Lung microvascular endothelial cell (primary cell): ENCODE measurements around the gene CNN2. TPM values are rescaled to one million over a fixed set of nuclear protein-coding genes. Genes with fewer than 3 reads are reported as not detected.
A peak's percentile ranks its signal among the peaks of the same experiment; 100 is the strongest.

Source experiments
- DNase-seq, 2 donors: peaks; one replicate each; pipeline versions ENCODE4 v3.0.0 to v3.0.0-alpha.2; 2010; ENCODE audit warnings: low read depth in 2 of 2
- total RNA-seq: library from RNA; depleted of rRNA; stranded (reverse); fragments of >200 nt; gene quantifications from 2 replicates; pipeline ENCODE4 v1.2.1, GENCODE V29; 2014

Gene CNN2
- total RNA-seq, 1 donor from 2014 or later = 59.1 TPM

- DNase-seq = no peak
Observed at GRCh38 chr19:995051-995827, 31.2 kb upstream of the CNN2 start.

DNA sequence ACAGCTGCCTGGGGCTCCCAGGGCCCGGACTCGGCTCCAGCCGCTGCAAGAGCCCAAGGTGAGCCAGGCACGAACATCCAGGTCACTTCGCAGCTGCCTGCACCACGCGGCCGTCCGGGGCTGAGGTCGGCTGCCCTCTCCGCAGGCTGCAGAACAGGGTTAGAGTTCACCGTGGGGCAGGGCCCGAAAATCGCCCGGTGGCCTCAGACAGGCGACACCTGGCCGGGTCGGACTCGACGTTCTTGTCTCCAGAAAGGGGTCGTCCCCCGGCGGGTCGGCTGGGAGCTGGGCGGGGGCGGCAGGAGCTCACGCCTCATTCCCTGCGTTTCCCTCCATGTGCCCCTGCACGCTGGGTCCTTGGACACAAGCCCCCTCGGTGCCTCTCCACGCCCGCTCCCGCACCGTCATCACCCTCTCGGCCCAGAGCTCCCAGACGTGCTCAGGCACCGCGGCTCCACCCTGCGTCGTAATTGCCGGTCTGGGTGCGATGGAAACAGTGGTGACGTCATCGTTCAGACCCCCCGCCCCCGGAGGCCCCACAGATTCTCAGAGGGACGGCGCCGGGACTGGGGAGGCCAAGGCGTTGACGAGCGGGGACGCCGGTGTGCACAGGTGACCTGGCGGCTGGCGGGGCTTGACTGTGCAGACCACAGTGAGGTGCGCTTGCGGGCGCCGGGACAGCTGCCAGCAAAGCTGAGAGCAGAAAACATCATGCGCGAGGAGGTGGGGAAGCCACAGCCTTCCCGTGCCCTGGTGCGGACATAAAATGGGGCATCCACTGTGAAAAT lies 30.2 kb upstream of the CNN2 start:
- DNase-seq = peak; percentile 57 to 59

GRCh38 chr19:998064-998463 lies 28.3 kb upstream of the CNN2 start:
- no peak for DNase-seq

- DNase-seq = no peak
Observed at GRCh38 chr19:999379-999719, 27.1 kb upstream of the CNN2 start.

GRCh38 chr19:1000095-1000494 lies 26.3 kb upstream of the CNN2 start, which contains the start of gene GRIN3B:
Gene GRIN3B (plus strand): TSS chr19:1000419. CDS start chr19:1000438, 19 bp downstream.
- DNase-seq = peak; percentile 47 to 71

DNA sequence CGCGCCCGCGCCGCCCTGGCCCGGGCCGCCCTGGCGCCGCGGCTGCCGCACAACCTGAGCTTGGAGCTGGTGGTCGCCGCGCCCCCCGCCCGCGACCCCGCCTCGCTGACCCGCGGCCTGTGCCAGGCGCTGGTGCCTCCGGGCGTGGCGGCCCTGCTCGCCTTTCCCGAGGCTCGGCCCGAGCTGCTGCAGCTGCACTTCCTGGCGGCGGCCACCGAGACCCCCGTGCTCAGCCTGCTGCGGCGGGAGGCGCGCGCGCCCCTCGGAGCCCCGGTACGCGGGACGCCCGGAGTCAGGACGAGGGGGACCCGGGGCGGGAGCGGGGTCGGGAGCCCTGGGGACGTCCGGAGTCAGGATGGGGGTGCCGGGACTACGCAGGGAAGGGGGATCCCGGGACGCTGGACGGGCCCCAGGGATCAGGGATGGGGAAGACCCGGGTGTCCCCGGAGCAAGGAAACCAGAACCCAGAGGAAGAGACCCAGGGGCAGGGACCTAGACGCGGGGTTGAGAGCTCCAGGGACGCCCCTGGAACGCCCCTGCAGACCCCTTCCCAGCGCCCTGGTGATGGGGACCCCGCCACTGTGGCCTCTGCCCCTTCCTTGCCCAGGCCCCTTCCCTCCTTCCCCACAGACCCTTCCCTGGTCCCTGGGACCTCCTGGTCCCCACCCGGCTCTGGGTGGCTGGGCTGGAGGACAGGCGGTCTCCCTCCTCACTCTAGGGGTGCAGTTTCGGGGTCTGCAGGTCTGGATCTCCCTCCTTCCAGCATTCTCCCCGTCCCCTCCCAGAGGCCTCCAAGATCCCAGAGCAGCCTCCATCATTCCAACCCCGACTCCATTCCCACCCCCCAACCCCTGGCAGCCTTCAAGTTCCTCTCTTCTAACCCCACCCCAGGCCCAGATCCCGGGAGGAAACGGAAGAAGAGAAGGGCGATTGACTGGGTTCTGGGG lies 25.5 kb upstream of the CNN2 start:
- DNase-seq = no peak

- peak; percentile 34 to 47 for DNase-seq
Observed at GRCh38 chr19:1001538-1002166, 24.8 kb upstream of the CNN2 start.

DNA sequence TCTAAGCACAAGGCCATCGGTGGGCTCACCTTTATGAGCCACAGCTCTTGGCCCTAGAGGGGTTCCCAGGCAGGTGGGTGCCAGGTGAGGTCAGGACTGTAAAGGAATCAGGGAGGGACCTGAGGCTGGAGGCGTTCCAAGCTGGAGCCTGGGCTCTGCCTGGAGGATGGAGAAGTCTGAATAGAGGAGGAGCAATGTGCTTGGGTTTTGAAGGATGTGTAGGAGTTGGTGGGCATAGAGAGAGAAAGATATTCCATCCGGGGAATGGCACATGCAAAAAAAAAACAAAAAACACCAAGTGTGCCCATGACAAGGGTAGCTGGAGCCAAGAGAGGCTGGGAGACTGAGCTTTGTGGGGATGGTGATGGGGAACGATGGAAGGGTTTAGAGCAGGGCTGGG lies 23.8 kb upstream of the CNN2 start:
- DNase-seq = no peak

DNA sequence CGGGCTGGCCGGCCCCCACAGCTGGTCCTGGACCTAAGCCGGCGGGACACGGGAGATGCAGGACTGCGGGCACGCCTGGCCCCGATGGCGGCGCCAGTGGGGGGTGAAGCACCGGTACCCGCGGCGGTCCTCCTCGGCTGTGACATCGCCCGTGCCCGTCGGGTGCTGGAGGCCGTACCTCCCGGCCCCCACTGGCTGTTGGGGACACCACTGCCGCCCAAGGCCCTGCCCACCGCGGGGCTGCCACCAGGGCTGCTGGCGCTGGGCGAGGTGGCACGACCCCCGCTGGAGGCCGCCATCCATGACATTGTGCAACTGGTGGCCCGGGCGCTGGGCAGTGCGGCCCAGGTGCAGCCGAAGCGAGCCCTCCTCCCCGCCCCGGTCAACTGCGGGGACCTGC lies 23.1 kb upstream of the CNN2 start:
- no peak for DNase-seq

DNA sequence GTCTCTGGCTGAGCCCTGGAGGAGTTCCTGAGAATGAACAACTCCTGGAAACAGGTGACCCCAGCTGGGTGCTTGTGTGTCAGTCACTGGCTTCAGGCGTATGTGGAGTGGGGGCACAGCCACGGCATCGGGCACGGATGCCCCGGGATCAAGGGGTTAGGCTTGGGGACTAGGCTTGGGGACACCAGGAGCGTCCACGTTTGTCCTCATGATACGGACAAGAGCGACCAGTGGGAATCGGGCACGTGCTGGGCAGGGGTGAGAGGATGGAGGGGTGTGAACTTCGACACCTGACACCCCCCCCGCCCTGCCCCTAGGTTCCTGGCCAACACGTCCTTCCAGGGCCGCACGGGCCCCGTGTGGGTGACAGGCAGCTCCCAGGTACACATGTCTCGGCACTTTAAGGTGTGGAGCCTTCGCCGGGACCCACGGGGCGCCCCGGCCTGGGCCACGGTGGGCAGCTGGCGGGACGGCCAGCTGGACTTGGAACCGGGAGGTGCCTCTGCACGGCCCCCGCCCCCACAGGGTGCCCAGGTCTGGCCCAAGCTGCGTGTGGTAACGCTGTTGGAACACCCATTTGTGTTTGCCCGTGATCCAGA lies 22.1 kb upstream of the CNN2 start:
- no peak for DNase-seq

- no peak for DNase-seq
Observed at GRCh38 chr19:1004803-1005664, 21.4 kb upstream of the CNN2 start.

GRCh38 chr19:1006711-1007398 lies 19.6 kb upstream of the CNN2 start:
- no peak for DNase-seq

DNA sequence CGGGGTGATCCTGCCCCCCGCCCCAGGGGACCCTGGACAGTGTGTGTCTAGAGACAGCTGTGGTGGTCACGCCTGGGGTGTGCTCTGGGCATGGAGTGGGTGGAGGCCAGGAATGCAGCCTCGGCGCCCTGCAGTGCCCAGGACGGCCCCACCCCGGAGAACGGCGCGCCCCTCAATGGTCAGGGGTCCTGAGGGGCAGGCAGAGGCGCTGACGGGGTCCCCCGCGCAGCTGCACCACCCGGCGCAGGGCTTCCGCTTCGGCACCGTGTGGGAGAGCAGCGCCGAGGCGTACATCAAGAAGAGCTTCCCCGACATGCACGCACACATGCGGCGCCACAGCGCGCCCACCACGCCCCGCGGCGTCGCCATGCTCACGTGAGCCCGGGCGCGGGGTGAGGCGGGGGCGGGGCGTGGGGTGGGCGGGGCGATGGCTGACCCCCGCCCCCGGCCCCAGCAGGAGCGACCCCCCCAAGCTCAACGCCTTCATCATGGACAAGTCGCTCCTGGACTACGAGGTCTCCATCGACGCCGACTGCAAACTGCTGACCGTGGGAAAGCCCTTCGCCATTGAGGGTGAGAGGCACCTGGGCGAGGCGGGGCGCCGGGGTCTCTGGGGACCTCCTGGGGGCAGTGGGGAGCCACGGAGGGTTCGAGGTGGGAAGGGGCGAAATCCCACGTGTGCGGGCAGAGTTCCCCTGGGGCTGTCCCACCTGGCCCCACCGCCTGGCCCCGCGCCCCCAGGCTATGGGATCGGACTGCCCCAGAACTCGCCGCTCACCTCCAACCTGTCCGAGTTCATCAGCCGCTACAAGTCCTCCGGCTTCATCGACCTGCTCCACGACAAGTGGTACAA lies 18.8 kb upstream of the CNN2 start:
- no peak for DNase-seq

DNA sequence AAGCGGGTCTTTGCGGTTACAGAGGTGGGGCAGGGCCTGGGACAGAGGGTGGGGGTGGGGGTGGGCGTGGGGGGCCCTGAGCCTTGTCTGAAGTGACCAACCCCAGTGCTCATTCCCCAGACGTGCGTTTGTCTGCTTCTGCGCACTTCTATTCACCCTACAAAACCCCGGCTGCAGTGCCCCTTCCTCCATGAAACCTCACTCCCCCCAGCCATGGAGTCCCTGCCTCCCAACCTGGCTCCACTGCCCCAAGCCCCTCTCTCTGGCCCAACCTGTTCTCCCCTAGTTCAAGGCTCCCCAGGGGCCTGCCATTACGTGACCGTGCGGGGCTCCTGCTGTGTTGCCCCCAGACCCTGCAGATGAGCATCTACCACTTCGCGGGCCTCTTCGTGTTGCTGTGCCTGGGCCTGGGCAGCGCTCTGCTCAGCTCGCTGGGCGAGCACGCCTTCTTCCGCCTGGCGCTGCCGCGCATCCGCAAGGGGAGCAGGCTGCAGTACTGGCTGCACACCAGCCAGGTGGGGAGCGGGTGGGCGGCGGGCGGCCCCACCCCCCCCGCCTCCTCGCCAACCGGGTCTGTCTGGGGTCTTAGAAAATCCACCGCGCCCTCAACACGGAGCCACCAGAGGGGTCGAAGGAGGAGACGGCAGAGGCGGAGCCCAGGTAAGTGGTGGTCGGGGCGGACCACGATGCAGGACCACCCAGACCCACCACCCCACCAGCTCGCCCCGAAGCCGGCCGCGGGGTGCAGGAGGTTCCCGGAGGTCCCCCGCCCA lies 18.0 kb upstream of the CNN2 start:
- no peak for DNase-seq

GRCh38 chr19:1009041-1009980 lies 17.1 kb upstream of the CNN2 start:
- no peak for DNase-seq

- no peak for DNase-seq
Observed at GRCh38 chr19:1009981-1010538, 16.3 kb upstream of the CNN2 start.
